HG02759 (cell line): ENCODE measurements around the gene VAV3.

Experiments
- ATAC-seq: cut with Tn5 transposase; IDR thresholded peaks from one replicate; pipeline ENCODE4 v1.9.1; 2021; ENCODE audit warnings: mild to moderate bottlenecking, moderate library complexity; ENCODE audit not compliant: unreplicated experiment

The VAV3 gene

DNA sequence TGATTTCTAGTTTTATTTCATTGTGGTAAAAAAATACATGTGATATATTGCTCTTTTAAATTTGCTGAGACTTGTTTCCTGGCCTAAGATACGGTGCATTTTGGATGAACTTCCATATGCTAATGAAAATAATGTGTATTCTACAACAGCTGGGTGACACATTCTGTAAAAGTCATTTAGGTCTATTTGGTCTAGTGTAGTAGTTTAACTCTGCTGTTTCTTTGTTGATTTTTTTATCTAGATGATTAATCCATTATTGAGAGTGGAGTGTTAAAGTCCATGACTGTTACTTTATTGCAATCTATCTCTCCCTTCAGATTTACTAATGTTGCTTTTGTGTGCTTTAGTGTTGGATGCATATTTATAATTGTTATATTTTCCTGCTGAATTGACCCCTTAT is 161.4 kb downstream of the VAV3 start:
- ATAC-seq = no peak

DNA sequence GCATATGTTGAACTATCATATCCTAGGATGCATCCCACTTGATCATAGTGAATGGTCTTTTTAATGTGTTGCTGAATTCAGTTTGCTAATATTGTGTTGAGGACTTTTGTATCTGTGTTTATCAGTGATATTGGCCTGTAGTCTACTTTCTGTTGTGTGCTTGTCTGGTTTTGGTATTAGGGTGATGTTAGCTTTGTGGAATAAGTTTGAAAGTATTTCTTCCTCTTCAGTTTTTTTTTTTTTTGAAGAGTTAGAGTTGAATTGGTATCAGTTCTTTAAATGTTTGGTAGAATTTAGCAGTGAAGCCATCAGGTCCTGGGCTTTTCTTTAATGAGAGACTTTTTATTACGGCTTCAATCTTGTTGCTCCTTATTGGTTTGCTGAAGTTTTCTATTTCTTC is 162.3 kb downstream of the VAV3 start:
- ATAC-seq = no peak

DNA sequence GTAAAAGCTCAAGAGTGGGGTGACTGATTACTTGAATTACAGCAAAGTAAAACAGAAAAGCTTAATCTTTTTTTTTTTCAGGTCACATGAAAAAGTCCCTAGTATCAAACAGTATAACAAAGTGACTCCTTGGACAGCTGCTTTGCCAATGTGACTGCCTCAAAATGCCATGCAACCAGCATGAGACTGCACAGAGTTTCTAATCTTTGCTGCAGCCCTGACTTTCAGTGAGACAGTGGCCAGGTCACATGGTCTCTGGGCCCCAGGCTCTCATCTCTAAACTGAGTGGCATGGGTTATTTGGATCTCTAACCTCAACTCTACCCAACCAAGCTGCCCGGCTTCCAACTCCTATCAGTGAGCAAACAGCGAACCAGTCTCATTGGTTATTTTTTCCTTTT is 169.0 kb downstream of the VAV3 start:
- no peak for ATAC-seq

DNA sequence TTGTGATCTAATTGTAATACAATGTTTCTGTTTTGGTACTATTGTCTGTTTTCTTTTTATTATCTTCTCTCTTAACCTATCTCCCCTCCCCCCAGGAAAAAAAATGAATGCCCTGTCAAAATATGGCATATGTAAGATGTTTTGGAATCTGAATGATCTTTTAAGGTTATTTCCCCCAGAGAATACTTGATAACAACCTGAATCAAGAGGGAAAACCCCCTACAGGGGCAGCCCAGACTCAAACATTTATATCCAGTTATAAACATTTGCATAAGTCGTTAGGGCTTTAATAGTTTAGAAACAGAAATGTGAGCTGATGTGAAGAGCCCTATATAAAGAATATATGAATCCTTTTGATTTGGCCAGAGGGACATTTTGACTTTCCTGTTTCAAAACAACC is 169.5 kb downstream of the VAV3 start:
- ATAC-seq = no peak

DNA sequence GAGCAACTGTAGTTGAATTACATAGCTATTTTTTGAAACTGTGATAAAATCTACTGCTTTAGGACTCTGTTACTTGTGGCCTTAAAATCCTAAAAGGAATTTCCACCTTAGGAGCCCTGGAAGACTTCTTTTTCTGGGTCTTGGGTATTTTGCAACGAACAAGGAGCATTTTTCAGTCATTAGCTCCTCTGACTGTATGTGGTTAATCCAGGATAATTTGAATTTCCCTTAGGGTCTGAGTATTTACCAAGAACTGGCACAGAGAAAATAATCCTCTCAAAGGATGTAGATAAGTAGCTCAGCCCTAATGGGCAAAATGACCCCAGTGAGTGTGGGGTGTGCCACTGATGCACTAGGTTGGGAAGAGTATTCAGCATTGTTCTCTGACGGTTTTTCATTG is 170.4 kb downstream of the VAV3 start:
- no peak for ATAC-seq

DNA sequence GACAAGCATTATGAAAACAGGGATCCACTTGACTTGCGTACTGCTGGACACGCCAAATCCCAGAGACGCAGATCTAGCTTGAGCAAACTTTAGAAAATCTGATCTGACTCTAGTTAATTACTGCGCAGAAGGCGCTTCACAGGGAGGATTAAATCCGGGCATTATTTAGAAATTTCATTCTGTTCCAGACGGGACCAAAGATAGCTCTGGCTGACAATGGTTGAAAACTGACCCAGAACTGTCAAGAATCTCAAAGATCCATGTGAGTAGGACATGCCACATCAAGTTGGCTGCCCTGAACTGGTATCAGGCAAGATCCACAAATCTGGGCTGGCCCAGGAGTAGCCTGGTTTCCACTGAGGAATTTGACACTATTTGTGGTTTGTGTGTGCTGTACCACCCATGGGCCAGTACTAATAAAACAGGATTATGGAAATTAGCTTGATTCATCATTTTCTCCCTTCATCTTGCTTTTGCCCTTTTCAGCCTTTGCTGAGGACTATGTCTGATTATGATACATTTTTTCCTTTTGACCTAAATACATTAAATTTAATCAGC is 171.0 kb downstream of the VAV3 start:
- no peak for ATAC-seq

DNA sequence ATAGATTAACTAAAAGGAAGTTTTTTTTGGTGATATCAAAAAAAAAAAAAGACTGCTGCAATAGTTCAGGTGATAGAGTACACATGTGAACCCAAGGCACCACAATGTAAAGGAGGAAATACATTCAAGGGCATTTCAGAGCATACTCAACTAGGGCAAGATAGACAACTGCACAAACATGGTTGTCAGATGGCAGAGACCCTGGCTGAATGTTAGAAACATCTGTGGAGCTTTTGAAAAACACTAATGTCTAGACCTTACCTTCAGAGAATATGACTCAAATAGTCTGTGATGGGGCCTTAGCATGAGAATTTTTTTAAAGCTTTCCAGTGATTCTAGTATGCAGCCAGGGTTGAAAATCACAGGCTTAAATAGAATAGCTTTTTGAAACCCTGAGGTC is 173.6 kb downstream of the VAV3 start:
- no peak for ATAC-seq

DNA sequence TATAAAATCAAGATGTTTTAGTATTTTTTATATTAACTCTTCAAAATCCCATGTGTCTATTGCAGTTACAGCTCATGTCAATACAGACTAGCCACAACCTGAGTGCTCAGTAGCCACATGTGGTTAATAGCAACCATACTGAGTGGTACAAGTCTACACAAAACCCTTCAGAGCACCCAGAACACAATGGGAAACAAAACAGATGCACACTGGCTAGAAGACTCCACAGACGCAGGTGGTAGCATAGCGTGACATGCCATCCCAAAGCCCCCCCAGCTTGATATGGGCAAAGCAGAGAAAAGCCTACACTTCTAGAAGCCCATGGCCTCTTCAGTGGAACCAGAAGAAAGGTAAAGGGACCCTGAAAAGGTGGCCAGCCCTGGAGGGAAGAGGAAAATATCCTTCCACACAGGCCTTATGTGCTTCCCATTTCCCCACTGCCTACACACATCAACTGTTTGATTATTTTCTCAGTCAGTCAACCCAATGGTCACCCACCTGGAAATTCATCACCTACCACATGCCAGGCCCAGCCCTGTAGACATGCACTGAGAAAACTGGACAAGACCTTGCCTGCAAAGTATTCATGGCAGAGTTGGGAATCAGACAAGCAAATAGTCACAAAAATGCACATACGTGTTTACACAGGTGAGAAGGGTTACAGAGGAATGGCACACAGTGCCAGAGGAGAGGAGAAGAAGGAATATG is 175.0 kb downstream of the VAV3 start:
- ATAC-seq = no peak

DNA sequence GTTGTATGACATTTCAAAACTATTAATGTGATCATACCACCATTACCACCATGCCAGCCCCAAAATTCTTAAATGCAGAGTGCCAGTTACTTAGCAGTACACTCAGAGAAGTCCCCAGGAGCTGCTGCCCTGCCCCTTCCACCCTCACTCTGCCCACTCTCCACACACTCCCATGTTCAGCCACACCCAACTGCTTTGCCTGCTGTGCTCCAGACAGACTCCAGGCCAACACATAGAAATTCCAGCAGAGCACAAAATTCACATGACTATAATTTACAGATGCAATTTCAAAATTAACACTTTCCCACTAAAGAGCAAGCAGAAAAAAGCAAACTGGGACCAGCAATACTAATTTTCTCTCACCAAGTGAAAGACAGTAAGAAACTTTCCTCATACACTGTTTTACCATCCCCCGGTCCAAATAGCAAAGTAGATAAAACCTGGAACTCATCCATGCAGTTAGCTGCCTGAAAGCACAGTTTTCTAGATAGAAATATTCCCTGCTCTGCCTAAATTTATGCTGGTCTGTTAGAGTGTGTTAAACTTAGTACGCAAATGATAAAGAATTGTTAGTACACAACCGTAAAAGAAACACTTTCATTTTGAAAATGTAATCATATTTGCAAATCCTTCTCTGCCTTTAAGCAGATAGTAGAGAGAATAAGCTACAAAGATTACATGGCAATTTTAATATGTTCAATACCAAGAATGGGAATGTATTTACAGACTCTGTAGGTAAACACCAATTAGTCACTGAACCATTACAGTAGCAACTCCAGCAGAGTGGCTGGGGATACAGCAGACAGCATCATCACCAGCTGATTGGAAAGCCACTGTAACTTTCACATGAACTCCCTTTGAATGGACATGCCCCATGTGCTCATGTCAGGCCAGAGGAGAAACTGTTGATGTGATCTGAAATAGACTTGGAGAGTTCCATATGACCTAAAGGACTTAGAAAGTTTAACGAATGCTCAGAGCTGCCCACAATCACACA is 176.5 kb downstream of the VAV3 start:
- no peak for ATAC-seq

DNA sequence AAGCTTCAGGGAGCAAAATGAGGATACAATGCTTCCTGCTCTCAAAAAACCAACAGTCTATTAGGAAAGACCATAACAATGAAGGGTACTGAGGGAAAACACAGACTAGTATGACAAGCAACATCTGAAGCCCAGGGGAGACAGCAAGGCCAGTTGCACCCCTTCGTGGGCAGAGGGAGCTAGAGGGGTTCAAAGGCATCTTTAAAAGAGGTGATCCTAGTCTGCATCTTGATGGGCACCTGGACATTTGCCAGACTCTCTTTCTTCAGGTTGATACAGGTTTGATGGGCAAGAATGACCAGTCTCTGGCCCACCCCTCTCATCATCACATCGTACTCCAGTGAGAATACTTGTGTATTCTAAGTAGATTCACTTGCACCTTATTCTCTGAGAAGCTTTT is 177.7 kb downstream of the VAV3 start:
- ATAC-seq = no peak

DNA sequence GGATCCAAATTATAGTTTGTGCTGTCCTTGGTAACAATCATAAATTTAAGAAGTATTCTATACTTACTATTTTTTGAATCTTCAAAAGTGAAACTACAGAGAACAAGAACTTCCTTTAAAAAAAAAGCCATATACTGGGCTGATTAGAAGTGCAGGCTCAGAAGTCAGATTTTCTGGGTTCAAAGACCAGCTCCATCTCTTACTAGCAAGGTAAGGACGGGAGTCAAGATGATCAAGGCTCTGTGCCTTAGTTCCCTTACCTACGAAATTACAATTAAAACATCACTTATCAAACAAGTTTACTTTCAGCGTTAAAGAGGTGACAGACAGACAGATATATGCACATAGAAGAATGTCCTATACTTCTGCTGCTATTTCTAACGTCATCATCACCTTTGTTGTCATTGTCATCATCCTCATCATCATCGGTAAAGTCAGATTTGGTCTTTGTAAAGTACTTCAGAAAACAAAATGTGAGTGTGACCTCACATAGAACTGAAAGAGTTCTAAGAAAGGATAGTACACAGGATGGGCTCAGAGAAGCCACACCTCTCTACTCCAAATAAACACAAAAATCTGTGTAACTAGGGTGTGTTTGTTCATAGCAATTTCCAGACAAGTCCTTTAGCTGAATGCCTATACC is 178.7 kb downstream of the VAV3 start:
- no peak for ATAC-seq

DNA sequence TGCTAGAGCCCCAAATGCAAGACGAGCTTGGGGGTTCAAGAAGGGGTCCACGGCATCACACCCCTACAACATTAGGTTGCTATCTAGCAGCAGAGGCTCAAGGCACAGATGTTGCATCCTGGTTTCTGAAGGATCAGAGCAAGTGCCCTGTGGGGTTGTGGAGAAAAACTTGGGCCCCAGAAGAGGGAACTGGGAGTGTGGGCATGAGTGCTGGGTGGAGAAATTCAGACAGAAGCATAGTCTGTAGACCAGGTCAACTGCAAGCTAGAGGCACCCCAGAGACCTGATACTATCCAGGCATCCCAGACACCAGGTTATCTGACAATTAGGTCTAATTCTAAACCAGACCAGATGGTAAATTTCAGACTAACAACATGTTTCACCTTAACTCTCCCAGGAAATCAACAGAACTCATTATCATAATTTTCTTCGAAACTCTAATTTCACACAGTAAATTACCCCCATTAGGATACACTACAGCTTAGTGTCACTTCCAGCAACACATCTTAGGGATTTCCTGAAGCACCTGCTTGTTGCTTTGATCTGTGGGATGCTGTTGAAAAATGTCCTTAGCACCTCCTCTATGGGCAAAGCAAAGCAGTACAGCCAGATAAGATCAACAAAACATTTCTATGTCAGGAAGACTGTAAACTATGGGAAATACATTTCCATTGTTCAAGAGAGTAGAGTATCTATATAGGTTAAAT is 179.3 kb downstream of the VAV3 start:
- ATAC-seq = no peak

DNA sequence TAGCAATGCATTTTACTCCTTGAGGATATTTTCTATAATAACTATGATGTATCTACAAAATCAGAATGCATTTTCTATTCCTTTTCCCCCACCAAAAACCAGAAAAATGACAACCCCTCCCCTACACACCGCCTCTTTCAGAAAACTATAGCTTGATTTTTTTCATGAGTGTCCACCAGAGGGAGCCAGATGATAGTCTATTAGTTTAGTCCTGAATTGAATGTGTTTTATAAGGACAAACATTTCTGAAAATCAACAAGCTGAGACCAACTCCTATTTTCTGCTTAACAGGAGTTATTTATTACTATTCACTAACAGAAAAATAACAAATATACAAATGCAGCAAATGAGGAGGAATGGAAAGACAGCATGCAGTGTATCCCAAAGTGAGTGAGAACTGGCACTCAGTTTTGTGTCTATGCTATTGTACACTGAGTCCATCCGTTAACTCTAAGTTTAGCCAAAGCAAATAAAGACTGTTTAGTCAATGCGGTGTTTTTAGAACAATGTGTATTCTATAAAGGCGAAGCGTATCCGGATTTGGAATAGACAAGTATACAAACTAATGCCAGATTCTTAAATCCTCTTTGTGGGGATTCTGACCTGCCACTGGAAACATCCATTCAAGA is 182.6 kb downstream of the VAV3 start:
- no peak for ATAC-seq

DNA sequence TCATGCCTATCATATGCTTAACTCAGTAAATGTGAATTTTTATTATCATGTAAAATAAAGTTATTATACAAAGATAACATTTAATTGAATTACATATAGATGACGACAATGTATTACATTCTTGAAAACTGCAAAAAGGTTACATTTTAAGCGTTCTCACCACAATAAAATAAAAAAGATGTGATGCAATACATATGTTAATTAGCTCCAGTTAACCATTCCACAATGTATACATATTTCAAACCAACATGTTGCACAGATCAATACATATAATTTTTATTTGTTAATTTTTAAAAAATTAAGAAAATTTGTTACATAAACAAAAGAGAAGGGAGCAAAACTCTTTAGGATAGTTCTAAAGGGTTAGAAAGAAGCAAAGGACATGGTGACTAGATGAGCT is 183.7 kb downstream of the VAV3 start:
- ATAC-seq = no peak

DNA sequence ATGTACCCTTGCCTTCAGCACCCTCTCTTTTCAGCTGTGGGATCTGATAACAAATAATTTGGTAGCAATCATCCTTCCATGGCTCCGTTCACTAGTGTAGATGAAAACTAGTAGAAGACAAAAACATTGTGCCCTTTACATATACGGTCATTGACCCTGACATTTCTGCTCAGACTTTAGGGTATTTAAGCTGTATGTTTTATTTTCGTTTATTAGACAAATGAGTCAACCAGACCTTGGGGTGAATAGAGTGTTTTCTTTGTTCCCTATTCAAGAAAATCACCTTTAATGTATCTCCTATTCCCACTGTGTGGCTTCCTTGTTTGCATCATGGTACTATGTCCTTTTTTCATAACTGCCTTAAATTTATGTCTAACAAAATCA is 187.3 kb downstream of the VAV3 start:
- peak; percentile 23 for ATAC-seq

DNA sequence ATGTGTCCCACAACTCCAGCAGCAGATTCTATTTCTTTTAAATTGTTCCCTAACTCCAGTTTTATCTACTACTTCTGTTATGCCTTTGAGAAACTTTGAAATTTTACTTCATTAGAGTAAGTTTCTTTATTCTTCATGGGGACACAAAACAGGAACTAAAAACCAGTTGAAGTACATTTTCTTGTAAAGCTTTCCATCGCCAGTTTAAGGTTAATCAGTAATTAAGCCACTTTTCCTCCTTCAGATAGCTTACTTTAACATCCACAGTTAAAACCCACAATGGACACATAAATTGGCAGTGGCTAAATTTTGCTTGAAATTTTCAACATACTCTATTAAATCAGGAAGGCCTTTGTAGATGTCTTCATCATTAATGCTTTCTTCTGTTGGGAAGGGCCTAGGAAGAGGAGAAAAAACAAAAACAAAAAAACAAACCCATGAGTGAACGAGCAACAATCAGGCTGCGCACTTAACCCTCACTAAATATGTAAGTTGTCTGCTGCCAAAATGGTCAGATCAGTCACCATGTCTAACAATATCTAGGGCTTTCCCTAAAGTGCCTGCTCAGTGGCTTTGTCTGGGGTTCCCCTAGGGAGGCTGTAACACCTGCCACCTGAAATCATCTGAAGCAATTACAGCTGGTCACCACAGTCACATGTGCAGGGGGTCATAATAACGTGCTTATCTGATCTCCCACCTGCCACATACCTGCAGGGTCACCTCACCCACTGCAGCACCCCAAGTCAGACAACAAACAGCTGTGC is 187.9 kb downstream of the VAV3 start:
- peak; percentile 92 for ATAC-seq

DNA sequence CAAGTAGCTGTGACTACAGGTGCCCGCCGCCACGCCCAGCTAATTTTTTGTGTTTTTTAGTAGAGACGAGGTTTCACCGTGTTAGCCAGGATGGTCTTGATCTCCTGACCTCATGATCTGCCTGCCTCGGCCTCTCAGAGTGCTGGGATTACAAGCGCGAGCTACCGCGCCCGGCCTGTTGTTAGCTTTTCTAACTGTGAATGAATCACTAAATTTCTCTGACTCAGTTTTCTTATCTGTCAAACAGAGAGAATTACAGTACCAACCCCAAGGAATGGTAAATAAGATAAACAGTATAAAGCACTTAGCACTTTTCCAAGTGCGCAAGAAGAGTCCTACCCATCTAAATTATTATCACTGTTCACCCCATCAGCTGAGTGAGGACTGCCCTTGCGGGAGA is 193.6 kb downstream of the VAV3 start:
- no peak for ATAC-seq

DNA sequence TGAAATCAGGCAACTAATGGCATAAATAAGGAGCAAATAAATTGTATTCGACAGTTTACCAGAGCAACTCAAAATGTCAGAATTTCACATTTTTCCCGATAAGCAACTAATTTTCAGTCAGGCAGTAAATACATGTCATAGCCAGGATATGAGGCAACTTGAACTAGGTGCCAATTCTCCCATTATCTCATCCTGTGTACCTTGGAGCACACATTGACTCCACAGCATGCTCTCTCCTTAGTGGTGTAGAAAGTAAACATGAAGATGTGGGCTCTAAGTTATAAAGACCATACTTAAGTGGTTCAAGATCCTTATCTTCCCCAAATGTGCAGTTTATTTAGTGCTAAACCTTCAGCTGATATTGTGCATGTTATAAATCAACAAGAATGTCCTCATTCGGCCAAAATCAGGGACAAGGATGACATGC is 197.8 kb downstream of the VAV3 start:
- ATAC-seq = no peak

DNA sequence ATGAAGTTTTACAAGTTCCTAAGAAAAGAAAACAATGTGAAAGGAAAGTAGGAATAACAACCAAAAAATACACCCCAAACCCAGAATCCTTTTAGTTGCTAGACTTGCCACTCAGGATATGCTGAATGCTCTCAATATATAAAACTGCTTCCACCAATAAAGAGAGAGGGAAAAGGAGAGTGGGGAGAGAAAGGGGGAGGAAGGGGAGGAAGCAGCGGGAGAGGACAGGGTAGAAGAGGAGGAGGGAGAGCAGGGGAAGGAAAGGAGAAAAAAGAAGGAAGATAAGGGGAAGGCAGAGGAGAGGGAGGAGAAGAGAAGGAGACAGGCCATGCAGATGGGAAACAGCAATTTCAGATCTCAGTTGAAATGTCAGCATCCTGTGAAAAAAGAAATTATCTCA is 198.4 kb downstream of the VAV3 start:
- no peak for ATAC-seq
